Activated CD8-positive, alpha-beta T cell treated with anti-CD3 and anti-CD28 coated beads for 36 hours (primary cell): ENCODE measurements around the gene ACSF3. TPM values are rescaled to one million over a fixed set of nuclear protein-coding genes. Genes with fewer than 3 reads are reported as not detected.

Experiments
- ATAC-seq: fragments of 200-7000 bp; cut with Tn5 transposase; one replicate; pipeline ENCODE4 v1.10.0; 2021; ENCODE audit warnings: mild to moderate bottlenecking, moderate library complexity
- CTCF ChIA-PET: fragments of 350-600 bp; sonication (Branson Sonifier 250); formaldehyde crosslinking; loops from one replicate; lab custom pipeline; 2021; ENCODE audit warnings: antibody characterized with exemption; lab: Charles Lee
- POLR2A ChIA-PET: fragments of 350-600 bp; sonication (Branson Sonifier 250); formaldehyde crosslinking; loops from one replicate; lab custom pipeline; 2021; ENCODE audit warnings: antibody characterized with exemption; lab: Charles Lee
- DNase-seq: peaks from one replicate; pipeline ENCODE4 v3.0.0-alpha.2; 2020
- H3K27ac Mint-ChIP-seq: one replicate; pipeline ENCODE4 v1.8.0; 2021; ENCODE audit warnings: mild to moderate bottlenecking, mixed read lengths
- H3K27me3 Mint-ChIP-seq: one replicate; pipeline ENCODE4 v1.8.0; 2021; ENCODE audit warnings: mixed read lengths
- H3K36me3 Mint-ChIP-seq: one replicate; pipeline ENCODE4 v1.8.0; 2021; ENCODE audit warnings: low read depth, mixed read lengths
- H3K4me1 Mint-ChIP-seq: one replicate; pipeline ENCODE4 v1.8.0; 2021; ENCODE audit warnings: low read depth, mixed read lengths
- H3K4me3 Mint-ChIP-seq: one replicate; pipeline ENCODE4 v1.8.0; 2021; ENCODE audit warnings: mild to moderate bottlenecking, moderate library complexity, mixed read lengths
- H3K9me3 Mint-ChIP-seq: one replicate; pipeline ENCODE4 v1.8.0; 2021; ENCODE audit warnings: mixed read lengths
- CTCF ChIP-seq: fragments of 200-600 bp; IDR thresholded peaks from one replicate; pipeline ENCODE4 v1.8.0; 2022; ENCODE audit warnings: antibody characterized with exemption, mild to moderate bottlenecking
- intact Hi-C: fragments of 100-400 bp; cut with micrococcal nuclease; formaldehyde crosslinking; loops from one replicate; pipeline ENCODE4 v1.10.0; 2022
- total RNA-seq, 2 experiments: library from RNA; stranded (reverse); gene quantifications; one replicate each; pipeline ENCODE4 v1.2.3, GENCODE V29; 2021

The ACSF3 gene
- total RNA-seq, 2 experiments from 2014 or later, result 44.6 to 45.9 TPM

DNA sequence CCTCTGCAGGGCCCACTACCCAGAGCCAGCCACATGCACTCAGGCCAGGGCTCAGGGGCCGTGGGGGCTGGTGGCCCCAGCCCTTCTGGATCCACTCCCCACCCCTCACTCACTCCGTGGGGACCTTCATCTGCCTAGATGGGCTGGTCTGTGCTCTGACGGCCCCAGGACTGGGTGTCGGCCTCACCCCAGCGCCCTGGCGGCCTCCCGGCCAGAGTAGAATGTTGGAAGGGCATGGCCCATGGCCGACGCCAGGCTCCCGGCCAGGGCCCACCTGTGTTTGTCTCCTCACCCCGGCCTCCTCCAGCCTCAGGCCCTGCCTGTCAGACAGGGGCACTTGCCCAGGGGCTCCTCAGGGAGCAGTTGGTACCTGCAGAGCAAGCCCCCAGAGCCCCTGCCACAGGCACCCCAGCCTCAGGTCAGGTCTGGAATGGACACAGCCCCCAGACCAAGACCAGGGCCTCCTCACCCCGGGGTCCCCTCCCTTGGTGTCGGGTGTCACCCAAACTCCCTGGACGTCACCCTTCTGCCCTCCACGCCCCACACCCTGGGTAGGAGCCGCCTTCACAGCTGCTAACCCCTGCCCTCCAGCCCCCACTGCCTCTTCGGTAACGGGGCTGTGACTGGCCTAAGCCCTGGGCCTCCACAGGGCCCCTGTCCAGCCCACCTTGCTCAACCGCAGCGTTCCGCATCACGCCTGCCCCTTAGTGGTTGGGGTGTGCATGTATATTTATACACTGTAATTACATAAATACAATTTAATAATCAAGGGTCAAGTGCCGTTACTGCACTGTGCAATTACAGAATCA, 74.9 kb downstream of the ACSF3 start:
- no peak for DNase-seq
- Mint-ChIP-seq H3K4me1 (peaks cover 9% of the 10 kb centered on the region), H3K36me3 (no peaks in the 10 kb centered on the region), H3K4me3 (no peak overlapping the region), H3K27me3 (peaks cover 2% of the 10 kb centered on the region), H3K27ac (no peak overlapping the region), H3K9me3 (no peaks in the 10 kb centered on the region)
- ChIA-PET POLR2A (no interaction called here), CTCF (interaction anchor here (1.7 to 2.0 kb wide), 2 partner anchors 8 to 311 kb away, joined by 4 to 7 read pairs; partner anchors contain the start of gene TRAPPC2L)
- intact Hi-C loops, result loop anchor here (5.0 kb wide), 1 partner anchor 226 kb away; no protein-coding TSS in a partner anchor
- no peak for ATAC-seq
- TF ChIP-seq CTCF, result no peak

DNA sequence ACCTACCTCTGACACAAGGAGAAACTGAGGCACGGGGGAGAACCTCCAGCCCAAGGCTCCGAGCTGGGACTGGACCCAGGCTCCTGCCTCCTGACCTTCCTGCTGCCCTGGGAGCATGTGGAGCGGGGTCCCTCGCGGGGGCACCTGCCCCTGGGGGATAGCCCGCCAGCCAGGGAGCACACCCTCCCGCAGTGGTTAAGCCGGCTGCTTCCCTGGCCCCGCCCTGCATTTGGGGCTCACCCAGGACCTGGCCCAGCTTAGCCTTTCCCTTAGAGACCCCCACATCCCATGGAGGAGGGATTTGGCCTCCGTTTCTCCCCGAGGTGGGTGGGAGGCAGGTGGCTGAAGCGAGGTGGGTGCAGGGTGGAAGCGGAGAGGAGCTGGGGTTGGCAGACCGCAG, 76.1 kb downstream of the ACSF3 start:
- CTCF ChIA-PET, result interaction anchor here (0.8 kb wide), 1 partner anchor 357 kb away, joined by 3 read pairs; no protein-coding TSS in a partner anchor
- Mint-ChIP-seq H3K9me3 (no peaks in the 10 kb centered on the region), H3K27ac (no peak overlapping the region), H3K36me3 (no peaks in the 10 kb centered on the region), H3K27me3 (peaks cover 2% of the 10 kb centered on the region), H3K4me1 (peaks cover 9% of the 10 kb centered on the region), H3K4me3 (no peak overlapping the region)
- no peak for TF ChIP-seq CTCF
- DNase-seq (no peak), ATAC-seq (no peak)
- POLR2A ChIA-PET, result no interaction called here
- intact Hi-C loops, result loop anchor here (5.0 to 10.0 kb wide), 2 partner anchors 227 to 345 kb away; no protein-coding TSS in a partner anchor

GRCh38 chr16:89170346-89171215, 76.9 kb downstream of the ACSF3 start:
- DNase-seq, result peak; percentile 46
- TF ChIP-seq CTCF, result no peak
- ChIA-PET CTCF (interaction anchor here (0.7 to 1.6 kb wide), 5 partner anchors 45 to 358 kb away, joined by 3 to 4 read pairs (median 3); partner anchors contain the start of genes APRT and ZNF778), POLR2A (no interaction called here)
- ATAC-seq, result no peak
- Mint-ChIP-seq H3K27me3 (peaks cover 2% of the 10 kb centered on the region), H3K9me3 (no peaks in the 10 kb centered on the region), H3K4me3 (peak overlapping the region; percentile 48), H3K27ac (no peak overlapping the region), H3K36me3 (no peaks in the 10 kb centered on the region), H3K4me1 (peaks cover 9% of the 10 kb centered on the region)
- intact Hi-C loops, result loop anchor here (10.0 kb wide), 1 partner anchor 346 kb away; no protein-coding TSS in a partner anchor

- Mint-ChIP-seq H3K36me3 (no peaks in the 10 kb centered on the region), H3K4me1 (peaks cover 9% of the 10 kb centered on the region), H3K27ac (no peak within 1 kb of the TSS), H3K4me3 (peak within 1 kb of the TSS; percentile 48), H3K27me3 (peaks cover 2% of the 10 kb centered on the region), H3K9me3 (no peaks in the 10 kb centered on the region)
- ChIA-PET POLR2A (interaction anchor here (1.2 kb wide), 1 partner anchor 361 kb away, joined by 3 read pairs; no protein-coding TSS in a partner anchor), CTCF (interaction anchor here (0.7 to 1.6 kb wide), 5 partner anchors 45 to 359 kb away, joined by 3 to 4 read pairs (median 3); partner anchors contain the start of genes APRT and ZNF778)
- TF ChIP-seq CTCF, result no peak
- ATAC-seq, result peak; percentile 96
- peak; percentile 98 for DNase-seq
- intact Hi-C loops, result loop anchor here (10.0 kb wide), 1 partner anchor 347 kb away; no protein-coding TSS in a partner anchor
Measured at GRCh38 chr16:89171216-89172170, 77.8 kb downstream of the ACSF3 start, which contains the start of gene CDH15. Gene CDH15, plus strand, starts transcription at chr16:89171748. Its CDS starts 84 bp downstream, at chr16:89171832.
